NB4 (cell line): ENCODE measurements around the gene PCSK5.

Source experiments
- DNase-seq: peaks from one replicate; pipeline ENCODE4 v3.0.0; 2010; ENCODE audit warnings: low read depth
- H3K4me3 ChIP-seq: one replicate; pipeline ENCODE4 v1.5.1; 2011; ENCODE audit warnings: mild to moderate bottlenecking, low read depth, low read length, moderate library complexity
- MYC ChIP-seq: IDR thresholded peaks from 2 replicates; pipeline ENCODE4 v1.6.1; 2011; ENCODE audit warnings: low read depth, low read length
- POLR2A ChIP-seq: IDR thresholded peaks from 2 replicates; pipeline ENCODE4 v1.6.1; 2011; ENCODE audit warnings: mild to moderate bottlenecking; ENCODE audit not compliant: insufficient read length; ENCODE audit errors: extremely low read depth
- TF ChIP-seq, protein P1 (sequence below): IDR thresholded peaks from one replicate; pipeline ENCODE4 v1.5.1; 2012; ENCODE audit warnings: low read depth, low read length
- TF ChIP-seq, protein P2 (sequence below): IDR thresholded peaks from 2 replicates; pipeline ENCODE4 v1.6.1; 2011; ENCODE audit warnings: low read depth, low read length

Gene PCSK5

DNA sequence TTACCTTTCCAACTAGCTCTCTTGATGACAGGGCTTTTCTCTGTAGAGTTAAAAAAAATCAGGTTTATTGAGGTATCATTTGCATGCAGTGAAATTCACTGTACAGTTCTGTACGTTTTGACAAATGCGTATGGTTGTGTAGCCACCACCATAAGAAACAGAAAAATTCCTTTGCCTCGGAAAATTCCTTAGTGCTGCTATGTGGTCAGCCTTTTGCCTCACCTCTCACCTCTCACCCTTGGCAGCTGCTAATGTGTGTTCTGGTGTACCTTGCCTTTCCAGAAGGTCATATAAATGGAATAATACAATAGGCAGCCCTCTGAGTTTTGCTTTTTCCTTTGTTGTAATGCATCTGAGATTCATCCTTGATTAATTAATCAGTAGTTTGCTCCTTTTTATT is 28.4 kb downstream of the PCSK5 start:
- DNase-seq, result no peak
- H3K4me3 ChIP-seq, result no peak overlapping the region
- TF ChIP-seq, protein P1, sequence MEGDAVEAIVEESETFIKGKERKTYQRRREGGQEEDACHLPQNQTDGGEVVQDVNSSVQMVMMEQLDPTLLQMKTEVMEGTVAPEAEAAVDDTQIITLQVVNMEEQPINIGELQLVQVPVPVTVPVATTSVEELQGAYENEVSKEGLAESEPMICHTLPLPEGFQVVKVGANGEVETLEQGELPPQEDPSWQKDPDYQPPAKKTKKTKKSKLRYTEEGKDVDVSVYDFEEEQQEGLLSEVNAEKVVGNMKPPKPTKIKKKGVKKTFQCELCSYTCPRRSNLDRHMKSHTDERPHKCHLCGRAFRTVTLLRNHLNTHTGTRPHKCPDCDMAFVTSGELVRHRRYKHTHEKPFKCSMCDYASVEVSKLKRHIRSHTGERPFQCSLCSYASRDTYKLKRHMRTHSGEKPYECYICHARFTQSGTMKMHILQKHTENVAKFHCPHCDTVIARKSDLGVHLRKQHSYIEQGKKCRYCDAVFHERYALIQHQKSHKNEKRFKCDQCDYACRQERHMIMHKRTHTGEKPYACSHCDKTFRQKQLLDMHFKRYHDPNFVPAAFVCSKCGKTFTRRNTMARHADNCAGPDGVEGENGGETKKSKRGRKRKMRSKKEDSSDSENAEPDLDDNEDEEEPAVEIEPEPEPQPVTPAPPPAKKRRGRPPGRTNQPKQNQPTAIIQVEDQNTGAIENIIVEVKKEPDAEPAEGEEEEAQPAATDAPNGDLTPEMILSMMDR, result no peak
- TF ChIP-seq MYC (no peak), POLR2A (no peak)
- TF ChIP-seq, protein P2, sequence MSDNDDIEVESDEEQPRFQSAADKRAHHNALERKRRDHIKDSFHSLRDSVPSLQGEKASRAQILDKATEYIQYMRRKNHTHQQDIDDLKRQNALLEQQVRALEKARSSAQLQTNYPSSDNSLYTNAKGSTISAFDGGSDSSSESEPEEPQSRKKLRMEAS, result no peak

DNA sequence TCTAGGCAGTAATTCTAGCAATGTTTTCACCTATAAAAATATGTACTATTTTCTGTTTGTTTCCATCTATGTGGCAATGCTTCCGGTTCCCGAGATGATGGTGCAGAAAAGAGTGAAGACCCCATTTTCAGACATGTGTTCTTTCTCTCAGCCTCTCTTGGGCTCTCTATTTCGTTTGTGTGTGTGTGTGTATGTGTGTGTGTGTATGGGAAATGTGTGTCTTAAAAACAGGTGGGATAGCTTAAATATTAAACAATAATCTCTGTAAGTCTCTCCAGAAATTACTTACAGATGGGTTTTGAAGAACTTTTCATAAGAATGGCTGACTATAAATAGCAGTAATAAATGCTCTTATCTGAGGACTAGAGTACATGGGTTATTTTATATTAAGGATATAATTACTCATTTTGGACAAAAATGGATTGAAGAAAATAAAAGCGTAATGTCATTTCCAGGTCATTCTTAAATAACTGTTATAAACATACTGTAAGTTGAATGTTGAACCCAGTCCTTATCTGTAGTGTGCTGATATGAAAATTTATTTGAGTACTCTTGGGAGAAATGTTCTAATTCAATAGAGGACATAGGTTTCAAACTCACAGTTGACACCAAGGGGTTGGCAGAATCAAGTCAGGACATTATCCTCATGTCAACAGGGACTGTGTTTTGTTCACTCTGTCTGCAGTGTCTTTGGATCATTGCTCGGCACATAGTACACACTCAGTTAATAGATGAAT is 31.1 kb downstream of the PCSK5 start:
- no peak for DNase-seq
- no peak for TF ChIP-seq MYC
- H3K4me3 ChIP-seq, result no peak overlapping the region

DNA sequence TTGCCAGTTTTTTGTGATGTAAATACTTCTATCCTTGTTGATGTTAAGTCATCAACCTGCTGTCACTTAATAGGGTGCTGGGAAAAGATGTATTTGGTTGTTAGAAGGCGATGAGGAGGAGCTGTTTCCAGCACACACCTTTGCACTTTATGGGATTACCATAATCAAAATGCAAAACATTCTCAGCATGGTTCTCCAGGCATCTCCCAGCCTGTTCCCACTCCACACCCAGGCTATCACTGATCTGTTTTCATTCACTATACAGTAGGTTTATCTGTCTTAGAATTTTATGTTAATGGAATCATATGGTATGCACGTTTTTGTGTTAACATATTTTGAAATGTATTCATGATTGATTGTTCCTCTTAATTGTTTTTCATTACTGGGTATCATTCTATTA is 35.9 kb downstream of the PCSK5 start:
- TF ChIP-seq, protein P2, result no peak
- TF ChIP-seq MYC (no peak), POLR2A (no peak)
- TF ChIP-seq, protein P1, result no peak
- no peak for DNase-seq
- no peak overlapping the region for H3K4me3 ChIP-seq

DNA sequence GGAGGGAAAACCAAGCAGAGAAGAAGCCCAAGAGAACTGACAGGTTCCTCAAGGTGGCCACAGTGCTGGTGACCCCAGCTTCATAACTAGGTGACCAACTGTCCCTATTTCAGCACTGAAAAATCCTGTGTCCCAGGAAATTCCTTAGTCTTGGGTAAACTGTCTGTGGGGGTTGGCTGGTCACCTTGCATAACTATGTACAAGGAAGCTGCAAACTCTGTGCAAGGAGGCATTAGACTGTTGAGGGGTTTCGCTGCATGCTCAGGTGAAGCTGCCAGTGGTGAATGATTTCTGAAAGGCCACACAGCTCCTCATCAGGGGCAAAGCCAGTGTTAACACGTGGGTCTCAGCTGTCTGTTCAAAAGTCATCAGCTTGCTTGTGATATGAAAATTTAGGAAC is 36.9 kb downstream of the PCSK5 start:
- no peak for DNase-seq
- TF ChIP-seq MYC (no peak), POLR2A (no peak)
- TF ChIP-seq, protein P1, result no peak
- TF ChIP-seq, protein P2, result no peak
- H3K4me3 ChIP-seq, result no peak overlapping the region

DNA sequence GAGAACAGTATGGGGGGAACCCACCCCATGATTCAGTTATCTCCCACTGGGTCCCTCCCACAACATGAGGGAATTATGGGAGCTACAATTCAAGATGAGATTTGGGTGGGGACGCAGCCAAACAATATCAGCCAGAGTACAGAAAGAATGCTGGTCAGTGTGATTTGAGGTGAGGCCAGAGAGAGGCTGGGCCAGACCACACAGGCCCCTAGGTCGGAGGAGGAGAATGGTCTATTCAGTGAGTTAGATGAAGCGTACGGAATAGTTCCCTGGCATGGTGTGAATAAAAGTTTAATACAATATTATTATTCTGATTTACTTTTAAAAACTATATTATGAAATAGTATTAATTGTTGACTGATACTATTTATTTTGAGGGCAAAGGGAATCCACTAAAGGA is 39.7 kb downstream of the PCSK5 start:
- TF ChIP-seq POLR2A (no peak), MYC (no peak)
- TF ChIP-seq, protein P2, result no peak
- TF ChIP-seq, protein P1, result no peak
- no peak overlapping the region for H3K4me3 ChIP-seq
- no peak for DNase-seq

DNA sequence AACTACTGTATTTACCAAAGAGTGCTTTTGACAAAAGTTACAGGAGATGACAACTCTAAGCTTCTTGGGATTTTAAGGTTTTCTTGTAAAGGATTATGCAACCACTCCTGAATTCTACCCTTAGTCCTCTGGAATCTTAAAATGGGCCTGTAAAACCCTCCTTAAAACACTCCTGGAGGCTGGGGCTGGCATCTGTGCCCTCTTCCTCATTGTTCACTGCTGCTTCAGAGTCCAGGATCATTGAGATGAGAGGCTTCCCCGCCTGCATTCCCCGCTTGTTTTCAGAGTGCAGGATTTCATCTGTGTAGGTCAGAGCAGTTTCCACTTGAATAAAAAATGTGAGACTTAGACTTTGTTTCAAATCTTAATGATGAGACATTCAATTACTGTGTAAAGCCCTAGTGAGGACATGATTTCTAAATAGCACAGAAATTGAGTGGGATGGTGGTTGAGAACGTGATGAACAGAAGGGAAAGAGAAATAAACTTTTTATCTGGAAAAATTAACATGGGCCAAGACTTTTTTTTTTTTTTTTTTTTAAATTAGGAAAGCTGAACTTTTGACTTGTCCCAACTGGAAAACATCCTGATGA is 40.4 kb downstream of the PCSK5 start:
- DNase-seq, result no peak
- no peak overlapping the region for H3K4me3 ChIP-seq
- TF ChIP-seq MYC (no peak), POLR2A (no peak)
- TF ChIP-seq, protein P2, result no peak

DNA sequence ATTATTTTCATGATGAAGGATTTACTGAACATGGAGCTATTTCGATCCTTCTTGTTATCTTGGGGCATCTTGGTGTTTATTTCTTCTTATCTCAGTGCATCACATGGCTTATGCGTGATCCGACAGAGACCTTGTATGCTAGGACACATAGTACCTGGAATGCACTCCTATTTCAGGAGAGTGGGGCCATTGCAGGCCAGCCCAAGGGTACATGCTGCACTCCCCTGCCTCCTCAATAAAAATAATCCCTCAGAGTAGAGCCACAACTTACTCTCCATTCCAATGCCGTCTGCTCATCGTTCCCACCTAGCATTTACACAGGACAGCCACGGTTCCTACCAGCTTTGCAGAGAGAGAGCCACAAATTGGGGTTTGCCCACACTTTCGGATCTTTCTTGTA is 43.5 kb downstream of the PCSK5 start:
- DNase-seq, result no peak
- no peak overlapping the region for H3K4me3 ChIP-seq
- TF ChIP-seq MYC (no peak), POLR2A (no peak)
- TF ChIP-seq, protein P1, result no peak
- TF ChIP-seq, protein P2, result no peak
